Activated CD8-positive, alpha-beta memory T cell treated with anti-CD3 and anti-CD28 coated beads, Interleukin-2, amount 10 ng/mL, durations not matched to agents 7 days and 5 days (primary cell): ENCODE data around the gene DPYSL3. TPM values are rescaled to one million over a fixed set of nuclear protein-coding genes. Genes with fewer than 3 reads are reported as not detected.

Experiments
- ATAC-seq: fragments of 150-1000 bp; cut with Tn5 transposase; one replicate; pipeline ENCODE4 v1.10.0; 2021; ENCODE audit warnings: moderate library complexity
- CTCF ChIA-PET: fragments of 350-600 bp; sonication (Branson Sonifier 250); formaldehyde crosslinking; loops from one replicate; lab custom pipeline; 2021; ENCODE audit warnings: antibody characterized with exemption; lab: Charles Lee
- DNase-seq: peaks from one replicate; pipeline ENCODE4 v3.0.0-alpha.2; 2020
- H3K27ac Mint-ChIP-seq: one replicate; pipeline ENCODE4 v1.8.0; 2021; ENCODE audit warnings: mild to moderate bottlenecking, mixed read lengths
- H3K27me3 Mint-ChIP-seq: one replicate; pipeline ENCODE4 v1.8.0; 2021; ENCODE audit warnings: mixed read lengths
- H3K36me3 Mint-ChIP-seq: one replicate; pipeline ENCODE4 v1.8.0; 2021; ENCODE audit warnings: mild to moderate bottlenecking, mixed read lengths
- H3K4me1 Mint-ChIP-seq: one replicate; pipeline ENCODE4 v1.8.0; 2021; ENCODE audit warnings: mixed read lengths
- H3K4me3 Mint-ChIP-seq: one replicate; pipeline ENCODE4 v1.8.0; 2021; ENCODE audit warnings: mild to moderate bottlenecking, moderate library complexity, mixed read lengths
- H3K9me3 Mint-ChIP-seq: one replicate; pipeline ENCODE4 v1.8.0; 2022; ENCODE audit warnings: low read depth, mixed read lengths
- total RNA-seq, 2 experiments: library from RNA; stranded (reverse); gene quantifications; one replicate each; pipeline ENCODE4 v1.2.3, GENCODE V29; 2021

DPYSL3 gene
- total RNA-seq, 2 experiments from 2014 or later = 0.30 TPM; not detected in 1

DNA sequence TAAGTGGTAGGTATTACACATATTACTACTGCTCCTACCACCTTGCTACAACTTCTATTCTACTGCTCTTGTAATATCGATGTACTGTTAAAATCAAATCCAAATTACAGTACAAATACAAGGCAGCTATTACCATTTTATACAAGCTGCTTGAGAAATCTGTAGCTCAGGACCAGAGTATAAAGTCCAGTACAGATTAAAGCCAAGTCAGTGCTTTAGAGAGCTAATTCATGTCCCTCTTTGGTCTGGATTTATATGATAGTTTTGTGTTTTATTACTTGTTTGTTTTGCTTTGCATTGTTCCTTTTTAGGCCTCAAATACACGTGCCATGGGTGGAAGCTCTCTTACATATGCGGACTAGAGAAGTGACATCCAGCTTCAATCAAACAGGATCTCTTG is 75.8 kb downstream of the DPYSL3 start:
- ATAC-seq = no peak
- Mint-ChIP-seq H3K9me3 (no peaks in the 10 kb centered on the region), H3K4me1 (no peaks in the 10 kb centered on the region), H3K4me3 (no peak overlapping the region), H3K27me3 (no peaks in the 10 kb centered on the region), H3K27ac (no peak overlapping the region), H3K36me3 (no peaks in the 10 kb centered on the region)
- CTCF ChIA-PET = interaction anchor here (0.6 kb wide), 1 partner anchor 87 kb away, joined by 3 read pairs; no protein-coding TSS in a partner anchor
- no peak for DNase-seq

DNA sequence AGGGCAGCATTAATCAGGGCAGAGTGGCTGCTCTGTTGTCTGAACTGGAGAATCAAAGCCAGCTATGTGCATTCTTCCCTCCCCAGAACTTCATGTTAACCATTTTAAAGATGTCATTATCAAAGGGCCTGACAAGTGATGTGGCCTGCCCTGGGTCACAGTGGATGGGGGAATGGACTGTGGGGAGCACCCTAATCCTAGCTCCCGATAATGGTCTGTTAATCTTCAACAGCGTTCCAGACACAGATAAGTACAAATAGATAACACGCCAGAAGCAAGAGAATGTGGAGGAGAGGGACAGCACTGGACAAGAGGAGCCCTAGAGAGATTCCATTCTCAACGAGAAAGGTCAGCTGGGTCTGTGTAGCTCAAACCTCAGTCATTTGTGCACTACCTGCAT is 77.5 kb downstream of the DPYSL3 start:
- Mint-ChIP-seq H3K27ac (no peak overlapping the region), H3K36me3 (no peaks in the 10 kb centered on the region), H3K27me3 (no peaks in the 10 kb centered on the region), H3K9me3 (no peaks in the 10 kb centered on the region), H3K4me3 (no peak overlapping the region), H3K4me1 (no peaks in the 10 kb centered on the region)
- CTCF ChIA-PET = no interaction called here
- DNase-seq (no peak), ATAC-seq (no peak)

DNA sequence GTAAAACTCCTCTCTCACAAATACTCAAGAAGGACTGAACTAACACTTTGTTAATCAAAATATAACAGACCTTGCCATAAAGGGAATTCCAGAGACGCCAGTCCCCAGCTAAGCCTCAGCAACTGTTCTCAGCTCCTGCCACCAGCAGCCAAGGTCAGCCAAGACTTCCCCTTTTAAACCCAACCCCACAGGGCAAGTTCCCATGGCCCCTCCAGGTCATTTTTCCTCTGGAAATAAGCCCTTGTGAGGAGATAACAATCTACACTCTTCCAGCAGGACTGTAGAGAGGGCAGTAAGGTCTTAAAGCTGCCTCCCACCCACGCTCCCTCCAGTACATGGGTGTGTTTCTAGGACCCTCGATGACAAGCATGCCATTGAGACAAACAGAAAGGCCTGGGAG is 78.3 kb downstream of the DPYSL3 start:
- Mint-ChIP-seq H3K4me3 (no peak overlapping the region), H3K36me3 (no peaks in the 10 kb centered on the region), H3K27ac (no peak overlapping the region), H3K4me1 (no peaks in the 10 kb centered on the region), H3K9me3 (no peaks in the 10 kb centered on the region), H3K27me3 (no peaks in the 10 kb centered on the region)
- ATAC-seq (no peak), DNase-seq (no peak)
- CTCF ChIA-PET = no interaction called here

DNA sequence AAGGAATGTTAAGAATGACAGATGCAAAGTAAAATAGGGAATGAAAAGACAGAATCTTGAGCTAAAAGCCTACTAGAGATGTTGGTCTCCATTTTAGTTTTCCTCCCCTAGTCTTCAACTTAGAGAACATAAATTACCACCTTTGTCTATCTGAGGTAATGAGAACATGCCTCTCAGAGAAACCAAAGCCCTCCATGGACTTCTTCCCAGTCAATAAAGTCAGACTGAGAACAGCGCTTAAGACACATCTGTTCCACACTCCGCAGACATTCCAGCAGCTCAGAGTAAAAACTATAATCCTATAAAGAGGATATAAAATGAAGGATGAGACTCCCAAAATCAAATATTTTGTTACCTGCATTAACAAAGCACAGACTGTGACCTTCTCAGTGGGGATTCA is 79.2 kb downstream of the DPYSL3 start:
- H3K4me1 Mint-ChIP-seq = no peaks in the 10 kb centered on the region
- no peaks in the 10 kb centered on the region for H3K27me3 Mint-ChIP-seq
- H3K4me3 Mint-ChIP-seq = no peak overlapping the region
- H3K27ac Mint-ChIP-seq = no peak overlapping the region
- ATAC-seq (no peak), DNase-seq (no peak)
- no peaks in the 10 kb centered on the region for H3K36me3 Mint-ChIP-seq
- H3K9me3 Mint-ChIP-seq = no peaks in the 10 kb centered on the region
- CTCF ChIA-PET = no interaction called here

DNA sequence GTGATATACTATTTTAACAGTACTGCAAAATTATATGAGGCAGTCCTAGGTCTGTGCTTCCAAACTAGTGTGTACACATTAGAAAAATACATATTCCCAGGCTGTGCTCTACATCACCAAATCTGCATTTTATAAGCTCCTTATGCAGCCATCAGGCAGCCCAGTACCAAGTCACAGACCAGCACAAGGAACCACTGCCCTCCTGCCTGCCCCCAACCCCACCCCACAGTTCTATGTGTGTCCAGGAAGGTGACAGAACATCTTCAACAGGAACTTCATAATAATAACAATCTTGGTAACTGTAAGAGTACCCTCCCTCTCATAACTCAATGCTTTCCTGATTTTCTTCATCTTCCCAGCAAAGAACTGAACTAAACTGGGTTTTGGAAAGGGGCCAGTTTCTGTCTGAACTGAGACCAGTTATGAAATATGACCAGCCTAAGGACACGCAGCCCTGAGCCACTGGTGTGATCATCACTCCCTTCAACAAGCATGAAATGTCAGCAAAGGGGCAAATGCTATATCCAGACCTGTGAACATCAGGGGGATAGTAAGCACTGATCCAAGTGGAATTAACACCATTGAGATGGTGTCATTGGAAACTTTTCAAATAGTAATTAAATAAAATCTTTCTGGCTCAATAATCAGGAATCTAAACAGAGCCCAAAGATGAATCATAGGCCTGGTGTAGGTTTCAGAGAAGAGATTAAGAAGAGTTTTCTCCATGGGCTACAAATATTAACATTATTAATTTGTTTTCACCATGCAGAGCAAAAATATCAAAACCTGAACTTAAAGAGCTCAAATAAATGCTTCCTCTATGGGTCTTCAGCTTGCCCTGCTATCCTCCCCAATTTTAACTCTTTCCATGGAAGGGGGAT is 82.1 kb downstream of the DPYSL3 start:
- ATAC-seq (no peak), DNase-seq (no peak)
- CTCF ChIA-PET = no interaction called here
- H3K4me1 Mint-ChIP-seq = no peaks in the 10 kb centered on the region
- H3K36me3 Mint-ChIP-seq = no peaks in the 10 kb centered on the region
- no peak overlapping the region for H3K4me3 Mint-ChIP-seq
- H3K27me3 Mint-ChIP-seq = no peaks in the 10 kb centered on the region
- no peaks in the 10 kb centered on the region for H3K9me3 Mint-ChIP-seq
- H3K27ac Mint-ChIP-seq = no peak overlapping the region

DNA sequence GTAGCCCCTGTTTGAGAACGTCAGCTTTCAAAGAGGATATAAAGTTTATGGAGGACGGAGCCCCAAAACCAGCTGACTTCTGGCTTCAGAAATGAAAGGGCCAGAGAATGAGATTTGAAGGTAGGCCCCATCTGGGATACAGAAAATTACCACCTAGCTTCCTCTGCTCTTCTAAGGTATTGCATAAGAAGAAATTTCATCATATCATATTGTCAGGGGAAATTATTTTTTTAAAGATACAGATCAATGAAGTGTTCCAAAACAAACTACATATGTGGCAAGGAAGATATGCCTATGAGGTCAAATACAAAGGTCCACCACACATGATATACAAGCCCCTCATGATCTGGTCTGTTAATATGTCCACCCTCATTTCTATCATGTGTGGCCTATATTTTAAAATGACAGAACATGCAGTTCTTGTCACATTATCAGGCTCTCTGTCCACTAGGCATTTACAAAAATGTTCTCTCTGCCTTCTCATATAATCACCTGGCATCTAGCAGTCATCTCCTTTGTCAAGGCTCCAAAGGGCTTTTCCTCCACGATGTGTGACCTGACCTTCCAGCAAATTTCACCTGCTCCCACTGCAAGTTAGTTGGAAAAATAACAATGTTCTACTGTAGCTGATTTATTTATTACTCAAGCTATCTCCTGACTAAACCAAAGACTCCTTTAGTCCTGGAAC is 83.1 kb downstream of the DPYSL3 start:
- DNase-seq = no peak
- no peaks in the 10 kb centered on the region for H3K36me3 Mint-ChIP-seq
- no peaks in the 10 kb centered on the region for H3K9me3 Mint-ChIP-seq
- CTCF ChIA-PET = no interaction called here
- no peaks in the 10 kb centered on the region for H3K27me3 Mint-ChIP-seq
- no peaks in the 10 kb centered on the region for H3K4me1 Mint-ChIP-seq
- no peak overlapping the region for H3K4me3 Mint-ChIP-seq
- no peak for ATAC-seq
- no peak overlapping the region for H3K27ac Mint-ChIP-seq

DNA sequence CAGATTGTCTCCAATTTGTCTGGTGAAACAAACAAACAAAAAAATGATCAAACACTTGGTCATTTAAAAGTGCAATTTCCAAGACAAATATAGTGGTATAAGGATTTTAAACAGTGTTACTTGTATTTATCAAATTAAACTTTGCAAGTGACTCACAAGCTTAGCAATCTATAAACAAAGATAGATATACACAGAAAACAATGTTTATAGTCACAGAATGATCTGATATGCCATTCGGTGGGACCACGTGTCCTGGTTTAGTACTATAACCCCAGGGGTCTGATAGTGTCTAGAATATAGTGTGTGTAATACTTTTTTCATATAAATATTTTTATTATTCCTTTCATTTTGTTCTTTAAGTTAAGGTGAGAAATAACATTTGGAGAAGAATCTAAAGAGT is 91.3 kb downstream of the DPYSL3 start:
- no peak for DNase-seq
- no peaks in the 10 kb centered on the region for H3K36me3 Mint-ChIP-seq
- H3K27ac Mint-ChIP-seq = no peak overlapping the region
- no peak overlapping the region for H3K4me3 Mint-ChIP-seq
- H3K4me1 Mint-ChIP-seq = no peaks in the 10 kb centered on the region
- CTCF ChIA-PET = no interaction called here
- H3K27me3 Mint-ChIP-seq = no peaks in the 10 kb centered on the region
- no peak for ATAC-seq
- no peaks in the 10 kb centered on the region for H3K9me3 Mint-ChIP-seq

DNA sequence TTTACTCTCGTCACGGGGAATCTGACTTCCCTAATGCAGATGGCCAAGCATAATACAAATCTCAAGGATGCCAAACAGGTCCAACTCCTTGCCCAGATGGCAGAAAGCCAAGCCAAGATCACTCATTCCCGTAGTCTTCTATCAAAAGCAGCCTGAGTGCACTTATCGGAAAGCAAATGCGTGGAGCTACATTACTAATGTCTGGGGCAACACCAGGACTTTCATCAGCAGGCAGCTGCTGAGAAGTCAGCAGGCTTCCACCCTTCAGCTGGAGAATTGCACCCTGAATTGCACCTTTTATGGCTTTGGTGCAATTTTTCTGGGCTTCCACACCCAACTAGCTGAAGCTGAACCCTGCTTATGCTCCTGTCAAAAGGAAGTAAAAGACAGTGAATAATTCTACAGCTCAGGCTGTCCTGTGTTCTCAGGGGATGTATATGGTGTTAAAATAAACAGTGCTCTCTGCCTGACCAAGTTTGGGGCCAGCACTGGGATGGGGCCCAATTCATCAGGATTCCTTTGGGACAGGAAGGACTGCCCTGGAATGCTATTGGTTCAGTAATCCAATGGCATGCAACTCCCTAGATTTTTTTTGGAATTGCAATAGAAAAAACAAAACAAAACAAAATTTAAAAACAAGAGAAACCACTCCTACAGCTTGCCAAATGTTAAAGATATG is 92.6 kb downstream of the DPYSL3 start:
- Mint-ChIP-seq H3K36me3 (no peaks in the 10 kb centered on the region), H3K4me1 (no peaks in the 10 kb centered on the region), H3K27me3 (no peaks in the 10 kb centered on the region), H3K27ac (no peak overlapping the region), H3K9me3 (no peaks in the 10 kb centered on the region), H3K4me3 (no peak overlapping the region)
- CTCF ChIA-PET = no interaction called here
- ATAC-seq (no peak), DNase-seq (no peak)

DNA sequence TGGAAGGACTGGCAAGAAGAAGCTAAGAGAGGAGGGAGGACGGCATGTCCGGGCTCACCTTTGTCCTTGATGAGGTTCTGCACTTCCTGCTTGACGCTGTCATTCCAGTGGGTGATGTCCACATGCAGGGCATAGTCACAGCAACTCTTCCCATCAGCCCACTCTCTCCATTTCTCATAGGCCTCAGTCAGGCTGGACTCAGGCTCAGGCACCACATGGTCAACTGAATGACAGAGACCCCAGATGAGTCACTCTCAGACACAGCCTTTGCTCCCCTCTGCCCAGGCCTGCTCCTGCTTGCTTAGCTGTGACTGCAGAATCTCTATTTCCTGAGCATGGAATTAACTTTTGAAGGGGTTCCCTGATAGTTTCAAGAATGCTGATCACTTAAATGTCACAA is 94.2 kb downstream of the DPYSL3 start:
- Mint-ChIP-seq H3K4me3 (no peak overlapping the region), H3K9me3 (no peaks in the 10 kb centered on the region), H3K27ac (no peak overlapping the region), H3K4me1 (no peaks in the 10 kb centered on the region), H3K27me3 (no peaks in the 10 kb centered on the region), H3K36me3 (no peaks in the 10 kb centered on the region)
- CTCF ChIA-PET = no interaction called here
- DNase-seq (no peak), ATAC-seq (no peak)

DNA sequence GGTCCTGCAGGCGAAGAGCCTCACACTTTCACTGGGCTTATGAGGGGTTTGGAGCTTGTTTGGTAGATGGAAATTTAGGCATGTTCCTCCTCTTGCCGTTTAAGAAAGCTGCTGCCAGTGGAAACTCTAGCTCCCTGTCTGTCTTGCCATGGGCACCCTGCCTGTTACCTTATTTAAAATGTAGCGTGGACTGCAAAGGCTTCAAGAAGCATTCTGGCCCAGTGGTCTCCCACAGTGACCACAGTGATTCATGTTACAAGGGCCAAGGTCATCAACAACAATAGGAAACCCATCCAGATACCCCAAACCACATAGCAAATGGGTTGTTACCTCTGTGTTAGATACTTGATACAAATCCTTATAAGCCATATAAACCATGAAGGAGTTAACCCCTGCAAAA is 96.6 kb downstream of the DPYSL3 start:
- Mint-ChIP-seq H3K27me3 (no peaks in the 10 kb centered on the region), H3K4me3 (no peak overlapping the region), H3K27ac (no peak overlapping the region), H3K9me3 (no peaks in the 10 kb centered on the region), H3K36me3 (no peaks in the 10 kb centered on the region), H3K4me1 (no peaks in the 10 kb centered on the region)
- CTCF ChIA-PET = no interaction called here
- ATAC-seq = no peak
- no peak for DNase-seq

DNA sequence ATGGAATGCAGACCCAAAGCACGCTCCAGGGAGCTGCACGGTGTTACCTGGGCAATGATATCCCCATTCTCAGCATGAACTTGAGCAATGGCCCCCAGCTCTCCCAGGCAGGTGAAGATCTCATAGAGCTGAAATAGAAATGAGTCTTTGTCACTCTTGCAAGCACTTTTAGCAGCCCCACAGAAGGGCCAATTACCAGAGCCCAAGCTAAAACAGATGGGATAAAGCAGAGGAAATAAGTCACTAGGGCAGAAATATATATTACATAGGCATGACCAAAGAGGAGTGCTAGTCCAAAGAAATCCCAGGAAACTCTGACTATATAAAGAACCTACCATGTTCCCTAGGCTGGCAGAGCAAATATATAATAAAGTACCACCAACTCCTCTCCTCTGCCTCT is 97.3 kb downstream of the DPYSL3 start:
- ATAC-seq (no peak), DNase-seq (no peak)
- H3K4me1 Mint-ChIP-seq = no peaks in the 10 kb centered on the region
- H3K27me3 Mint-ChIP-seq = no peaks in the 10 kb centered on the region
- H3K9me3 Mint-ChIP-seq = no peaks in the 10 kb centered on the region
- CTCF ChIA-PET = no interaction called here
- no peak overlapping the region for H3K4me3 Mint-ChIP-seq
- no peaks in the 10 kb centered on the region for H3K36me3 Mint-ChIP-seq
- no peak overlapping the region for H3K27ac Mint-ChIP-seq

DNA sequence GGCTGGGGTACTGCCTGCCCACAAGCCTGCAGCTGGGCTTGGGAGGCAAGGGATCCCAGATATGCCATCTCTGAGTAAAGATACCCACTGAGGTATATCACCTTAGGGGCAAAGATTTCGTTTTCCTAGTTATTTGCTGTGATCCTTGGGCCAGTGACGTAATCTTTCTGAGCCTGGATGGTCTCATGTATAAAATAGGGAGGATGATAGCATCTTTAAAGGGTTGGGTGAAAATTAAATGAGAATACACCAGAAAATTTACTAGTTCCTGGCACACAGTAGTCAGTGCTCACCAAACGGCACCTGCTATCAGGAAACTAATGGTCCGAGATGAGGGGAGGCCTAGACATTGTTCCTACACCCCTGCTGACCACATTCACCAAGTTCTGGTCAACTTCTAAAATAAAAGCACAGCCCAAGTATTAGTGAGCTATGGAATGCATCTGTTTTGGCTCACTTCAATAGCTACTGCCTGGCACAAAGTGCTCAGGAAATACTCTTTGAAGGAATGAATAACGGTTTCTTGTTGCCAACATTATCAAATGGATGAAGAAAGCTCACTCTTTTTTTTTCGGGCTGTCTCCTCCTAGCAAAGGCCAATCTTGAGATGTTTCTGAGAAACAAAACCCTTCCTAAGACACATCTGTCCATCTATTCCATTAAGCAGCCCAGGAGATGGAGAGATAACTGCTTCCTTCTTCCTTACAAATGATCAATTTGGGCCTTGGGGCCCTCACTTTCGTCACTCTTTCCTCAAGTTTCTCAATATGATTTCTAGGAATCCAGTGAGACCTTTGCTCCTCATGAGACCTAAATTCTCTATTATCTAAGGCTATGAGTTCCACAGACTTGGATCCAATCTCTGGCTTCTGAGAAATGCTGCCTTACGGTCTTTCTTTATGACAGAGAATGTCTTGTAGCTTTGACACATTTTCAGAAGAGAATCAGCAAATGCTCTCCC is 98.2 kb downstream of the DPYSL3 start:
- Mint-ChIP-seq H3K36me3 (no peaks in the 10 kb centered on the region), H3K4me1 (no peaks in the 10 kb centered on the region), H3K9me3 (no peaks in the 10 kb centered on the region), H3K27ac (no peak overlapping the region), H3K27me3 (no peaks in the 10 kb centered on the region), H3K4me3 (no peak overlapping the region)
- ATAC-seq (no peak), DNase-seq (no peak)
- CTCF ChIA-PET = no interaction called here
